ENCODE data around the gene PRKCB.
A peak's percentile ranks its signal among the peaks of the same experiment; 100 is the strongest.

Gene PRKCB

DNA sequence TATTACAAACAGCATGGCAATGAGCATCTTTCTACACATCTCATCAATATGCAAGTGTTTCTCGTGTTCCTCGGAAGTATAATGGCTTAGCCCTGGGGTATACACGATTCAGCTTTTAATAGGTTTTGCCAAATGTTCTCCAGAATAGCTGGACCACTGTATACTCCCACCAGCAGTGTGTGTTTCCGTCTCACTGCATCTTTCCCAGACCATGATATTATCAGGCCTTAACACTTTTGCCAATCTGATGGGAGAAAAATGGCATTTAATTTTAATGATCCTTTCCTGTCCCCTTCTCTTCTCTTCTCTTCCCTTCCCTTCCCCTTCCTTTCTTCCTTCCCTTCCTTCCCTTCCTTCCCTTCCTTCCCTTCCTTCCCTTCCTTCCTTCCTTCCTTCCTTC, 30.8 kb downstream of the PRKCB start:
- DNase-seq: no peak

GRCh38 chr16:23867566-23867965, 31.8 kb downstream of the PRKCB start:
- DNase-seq: peak; percentile 27

DNA sequence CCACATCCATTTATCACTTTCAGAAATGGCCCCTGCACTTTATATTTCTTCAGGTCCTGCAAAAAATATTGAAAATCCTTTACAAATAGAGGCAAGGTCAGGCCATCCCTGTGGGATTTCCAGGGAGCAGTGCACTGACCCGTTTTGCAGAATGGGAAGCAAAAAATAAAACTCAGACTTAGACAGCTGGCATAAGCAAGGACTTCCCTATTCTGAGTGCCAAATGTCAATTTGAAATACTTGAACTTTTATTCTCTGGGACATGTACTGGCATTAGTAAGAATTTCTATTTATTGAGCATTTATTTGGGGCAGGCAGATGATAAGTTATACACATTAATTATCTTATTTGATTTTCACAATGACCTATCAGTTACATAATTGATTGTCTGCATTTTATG, 32.4 kb downstream of the PRKCB start:
- DNase-seq: no peak

DNA sequence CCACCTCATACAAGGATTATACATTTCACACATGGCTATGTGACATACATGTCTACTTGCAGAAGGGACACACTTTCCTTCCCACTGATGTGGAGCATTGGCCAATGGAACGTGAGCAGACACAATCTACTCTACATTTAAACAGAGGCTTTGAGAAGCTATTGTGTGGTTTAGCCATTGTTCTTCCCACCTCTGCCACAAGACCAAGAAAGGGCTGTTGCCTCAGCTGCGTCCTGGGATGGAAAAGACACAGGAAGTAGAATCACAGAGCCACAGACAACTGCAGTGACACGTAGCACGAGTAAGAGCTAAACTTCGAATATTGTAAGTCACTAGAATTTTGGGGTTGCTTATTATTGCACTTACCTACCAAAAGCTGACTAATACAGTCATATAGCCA, 33.3 kb downstream of the PRKCB start:
- DNase-seq: no peak

DNA sequence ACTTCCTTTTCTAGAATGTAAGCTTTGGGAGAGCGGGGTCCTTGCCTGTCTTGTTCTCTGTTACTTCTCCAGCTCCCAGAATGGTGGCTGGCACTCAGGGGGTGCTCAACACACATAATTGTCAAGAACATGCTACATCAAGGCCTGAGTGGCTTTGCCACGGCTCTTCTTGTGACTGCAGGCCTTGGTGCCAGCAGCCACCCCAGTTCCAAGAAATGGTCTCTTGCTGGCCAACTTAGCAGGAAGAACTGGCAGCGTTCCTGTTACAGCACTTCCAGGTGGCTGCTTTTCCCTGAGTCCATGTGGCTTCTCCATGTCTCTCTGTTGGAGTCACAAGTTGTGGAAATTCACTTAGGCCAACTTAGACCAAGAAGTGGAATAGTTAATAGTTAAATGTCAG, 36.1 kb downstream of the PRKCB start:
- no peak for DNase-seq

- no peak for DNase-seq
These were observed 39.0 kb downstream of the PRKCB start for GRCh38 chr16:23874613-23875294.

DNA sequence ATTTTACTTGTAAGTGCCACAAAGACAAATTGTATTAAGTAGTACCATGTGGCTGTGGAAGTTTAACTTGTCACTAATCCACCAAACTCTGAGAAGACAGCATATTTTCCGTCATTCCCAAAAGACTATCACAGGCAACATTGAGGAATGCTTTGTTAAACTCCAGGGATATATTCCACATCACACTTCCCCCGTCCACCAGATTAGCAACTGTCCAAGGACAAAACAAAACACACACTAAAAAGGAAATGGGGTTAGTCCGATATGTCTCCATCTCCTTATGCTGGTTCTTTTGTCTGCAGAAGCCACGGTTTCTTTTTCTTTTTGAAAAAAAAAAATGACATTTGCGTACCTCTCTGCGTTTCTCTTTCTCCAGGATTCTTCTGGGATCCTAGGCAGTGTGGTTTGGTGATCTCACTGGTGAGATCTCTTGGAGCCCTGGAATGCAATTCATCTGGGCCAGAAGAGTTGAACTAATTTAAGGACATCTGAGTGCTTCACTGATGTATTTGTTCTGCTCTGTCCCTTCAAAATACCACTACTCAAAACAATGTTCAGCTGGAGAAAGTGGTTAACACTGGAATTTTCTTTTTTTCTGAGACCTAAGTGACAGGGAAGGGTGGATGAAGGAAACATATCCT, 40.6 kb downstream of the PRKCB start:
- no peak for DNase-seq

- peak; percentile 2 for DNase-seq
These were observed 41.6 kb downstream of the PRKCB start for GRCh38 chr16:23877107-23878070.

DNA sequence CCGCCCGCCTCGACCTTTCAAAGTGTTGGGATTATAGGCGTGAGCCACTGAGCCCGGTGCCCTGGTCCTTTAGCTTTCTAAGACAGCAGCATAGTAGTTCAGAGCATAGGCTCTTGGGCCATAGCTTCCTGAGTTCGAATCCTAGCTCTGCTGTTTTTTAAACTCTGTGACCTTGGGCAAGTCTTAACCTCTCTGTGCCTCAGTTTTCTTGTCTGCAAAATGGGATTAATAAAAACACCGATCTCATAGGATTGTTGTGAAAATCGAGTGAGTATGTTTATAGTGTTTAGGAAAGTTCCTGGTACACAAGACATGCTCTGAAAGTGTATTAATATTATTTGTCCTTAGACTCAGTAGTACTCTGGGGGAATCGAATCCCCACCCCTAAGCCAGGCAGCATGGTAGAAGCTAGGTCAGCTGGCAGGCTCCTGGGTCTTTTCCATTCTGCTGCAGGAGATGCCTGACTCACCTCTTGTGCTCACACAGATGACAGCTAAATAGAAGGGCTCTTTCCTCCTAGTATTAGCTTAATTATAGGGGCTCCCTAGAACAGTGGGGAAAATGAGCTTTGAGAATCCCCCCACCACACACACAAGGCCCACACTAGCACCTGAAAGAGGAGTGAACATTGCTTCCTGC, 44.1 kb downstream of the PRKCB start:
- no peak for DNase-seq

- DNase-seq: no peak
These were observed 53.4 kb downstream of the PRKCB start for GRCh38 chr16:23889189-23889588.

GRCh38 chr16:23893986-23894385, 58.2 kb downstream of the PRKCB start:
- DNase-seq: no peak

DNA sequence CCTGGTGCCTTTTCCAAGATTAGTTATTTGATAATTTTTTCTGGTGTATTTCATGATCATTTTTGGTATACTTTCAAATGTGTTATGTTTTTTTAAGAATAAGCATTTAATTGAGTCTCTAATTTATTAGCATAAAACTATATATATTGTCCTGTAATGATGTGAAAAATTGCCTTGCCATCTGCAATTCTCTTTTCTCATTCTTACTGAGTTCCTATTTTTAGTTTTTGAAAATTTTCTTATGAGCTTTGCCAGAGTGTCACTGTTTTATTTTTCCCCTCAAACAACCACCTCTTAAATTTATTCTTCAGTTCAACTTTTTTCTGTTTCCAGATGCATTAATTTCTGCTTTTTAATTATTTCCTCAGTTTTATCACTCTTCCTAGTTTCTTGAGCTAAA, 59.3 kb downstream of the PRKCB start:
- DNase-seq: no peak

DNA sequence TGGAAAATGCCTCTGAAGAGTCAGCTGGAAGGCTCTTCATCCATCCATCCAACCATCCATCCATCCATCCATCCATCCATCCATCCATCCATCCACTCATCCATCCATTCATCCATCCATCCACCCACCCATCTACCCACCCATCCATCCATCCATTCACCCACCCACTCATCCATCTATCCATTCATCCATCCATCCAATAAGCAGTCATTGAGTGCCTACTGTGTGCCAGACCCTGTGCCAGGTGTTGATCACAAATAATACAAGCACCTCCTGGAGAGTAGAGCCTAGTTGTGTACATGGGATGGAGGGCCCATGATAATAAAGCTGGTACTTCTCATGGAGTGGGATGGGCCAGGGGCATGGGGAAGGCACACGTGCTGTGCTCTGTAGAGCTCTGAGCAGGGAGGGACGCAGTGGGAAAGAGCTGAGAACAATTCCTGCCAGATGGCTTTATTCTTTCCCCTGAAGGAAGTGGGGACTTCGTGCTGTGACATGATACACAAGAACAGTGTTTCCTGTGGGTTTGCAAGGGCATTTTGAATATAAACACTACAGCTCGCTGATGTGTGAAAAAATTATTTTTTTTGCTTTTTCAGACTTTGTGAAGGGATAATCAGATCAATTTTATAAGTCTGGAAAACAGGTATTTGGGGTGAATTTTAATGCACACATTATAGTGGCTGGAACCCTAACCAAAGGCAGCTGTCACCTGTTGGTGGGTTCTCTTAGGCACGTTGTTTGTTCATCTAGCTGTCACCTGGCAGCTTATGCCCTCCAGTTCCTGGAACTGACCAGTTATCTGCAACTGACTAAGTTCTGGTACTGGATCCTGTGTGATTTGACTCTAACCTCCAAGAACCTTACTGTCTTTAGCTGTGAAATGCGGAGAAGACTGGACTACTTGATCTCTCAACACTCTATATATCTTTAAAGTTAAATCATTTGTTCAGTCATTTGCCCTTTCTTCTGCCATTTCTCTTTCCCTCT, 61.3 kb downstream of the PRKCB start:
- no peak for DNase-seq

DNA sequence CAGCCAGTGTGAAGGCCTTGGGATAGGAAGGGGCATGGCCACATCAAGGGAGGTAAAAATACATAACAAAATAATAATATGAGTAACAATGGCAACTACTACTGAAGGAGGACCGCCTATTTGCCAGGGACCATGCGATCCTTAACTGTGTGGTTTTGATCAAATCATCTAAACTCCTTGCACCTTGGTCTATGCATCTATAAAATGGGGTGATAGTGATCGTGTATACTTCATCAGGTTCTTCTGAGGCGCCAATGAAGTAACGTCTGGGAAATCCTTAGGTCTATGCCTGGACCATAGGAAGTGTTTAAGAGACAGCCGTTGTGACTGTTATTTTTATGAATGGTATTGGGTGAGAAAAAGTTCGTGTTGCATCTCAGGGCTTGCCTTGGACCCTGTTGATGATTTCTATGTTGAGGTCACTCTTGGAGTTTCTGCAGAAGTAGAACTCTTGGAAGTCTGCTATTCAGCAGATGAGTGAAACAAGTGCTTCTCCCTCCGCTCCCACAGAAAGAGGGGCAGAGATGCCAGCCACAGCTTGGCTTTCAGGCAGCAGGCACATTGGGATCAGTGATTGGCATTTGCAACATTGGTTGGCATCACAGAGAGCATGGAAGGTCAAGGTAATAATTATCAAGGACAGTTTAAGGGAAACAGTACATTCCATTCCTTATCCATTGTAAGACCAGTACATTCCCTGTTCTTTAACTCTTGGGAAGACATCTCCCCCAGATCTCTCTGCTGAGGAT, 63.1 kb downstream of the PRKCB start:
- DNase-seq: no peak

DNA sequence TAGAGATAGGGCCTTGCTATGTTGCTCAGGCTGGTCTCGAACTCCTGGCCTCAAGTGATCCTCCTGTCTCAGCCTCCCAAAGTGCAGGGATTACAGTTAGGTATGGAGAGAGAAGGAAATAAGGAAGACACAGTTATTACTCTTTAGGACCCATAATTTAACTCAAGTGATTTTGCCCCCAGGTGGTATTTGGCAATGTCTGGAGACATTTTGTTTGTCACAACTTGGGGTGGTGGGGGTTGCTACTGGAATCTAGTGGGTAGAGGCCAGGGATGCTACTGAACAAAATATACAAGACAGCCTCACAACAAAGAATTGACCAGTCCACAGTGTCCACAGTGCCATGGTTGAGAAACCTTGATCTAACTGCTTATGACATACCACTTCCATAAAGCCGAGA, 64.1 kb downstream of the PRKCB start:
- no peak for DNase-seq

GRCh38 chr16:23900480-23901177, 64.8 kb downstream of the PRKCB start:
- DNase-seq: no peak

- DNase-seq: peak; percentile 51
These were observed 65.6 kb downstream of the PRKCB start for GRCh38 chr16:23901178-23902033.

DNA sequence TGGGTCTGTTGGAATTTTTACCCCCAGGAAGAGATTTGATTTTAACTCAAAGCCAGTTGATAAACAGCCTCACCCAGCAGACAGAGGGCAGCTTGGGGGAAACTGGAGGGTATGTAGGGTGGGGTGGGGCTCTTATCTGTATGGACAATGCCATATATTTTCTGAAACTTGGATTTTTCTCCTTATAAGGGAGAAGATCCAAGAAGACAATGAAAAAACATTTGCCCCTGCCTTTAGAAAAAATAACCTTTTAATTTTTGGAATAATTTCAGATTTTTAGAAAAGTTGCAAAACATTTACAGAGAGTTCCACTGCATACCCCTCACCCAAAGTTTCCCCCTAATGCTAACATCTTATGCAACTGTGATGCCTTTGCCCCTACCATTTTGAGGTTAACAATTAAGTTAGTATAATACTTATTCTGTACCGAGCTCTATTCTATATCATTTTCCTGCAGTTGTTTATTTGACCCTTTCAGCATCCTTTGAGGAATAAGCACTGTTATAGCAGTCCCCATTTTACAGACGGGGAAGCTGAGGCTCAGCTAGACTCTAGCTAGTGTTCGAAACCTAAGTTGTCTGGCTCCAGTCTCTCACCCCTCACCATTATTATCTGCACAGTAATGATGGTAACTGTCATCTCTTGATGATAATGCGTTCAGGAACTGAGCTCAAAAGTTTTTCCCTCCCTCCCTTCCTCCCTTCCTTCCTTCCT, 66.4 kb downstream of the PRKCB start:
- no peak for DNase-seq
